Measurements from ENCODE around the gene ASXL1. TPM values are rescaled to one million over a fixed set of nuclear protein-coding genes. Genes with fewer than 3 reads are reported as not detected.

The ASXL1 gene
- total and polyA plus RNA-seq, 10 of the 15 experiments (the other 5 are each of a cell fraction or from before 2014, with no cell fraction given): 11.0 to 87.6 (median 56.8) TPM

DNA sequence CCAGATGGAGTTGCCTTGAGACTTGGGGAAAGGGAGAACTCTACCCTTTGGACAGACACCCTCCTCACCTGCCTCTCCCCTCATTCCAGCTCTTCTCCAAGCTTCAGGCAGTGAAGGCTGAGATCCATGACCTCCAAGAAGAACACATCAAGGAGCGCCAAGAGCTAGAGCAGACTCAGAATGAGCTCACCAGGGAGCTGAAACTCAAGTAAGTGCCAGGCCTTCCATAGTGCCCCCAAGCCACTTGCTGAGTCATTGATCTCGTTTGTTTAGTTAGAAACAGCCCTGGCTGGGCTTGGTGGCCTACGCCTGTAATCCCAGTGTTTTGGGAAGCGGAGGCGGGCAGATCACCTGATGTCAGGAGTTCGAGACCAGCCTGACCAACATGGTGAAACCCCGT lies 41.5 kb upstream of the ASXL1 start:
- no peak for FAIRE-seq
- Histone ChIP-seq H3K27me3 (replicated peaks in 1 of 2; ENCODE audit: control insufficient read depth in 2 of 2, insufficient read depth in 2 of 2, low read length in 1 of 2) (no peaks in the 10 kb centered on the region), H3K27ac (ENCODE audit: control insufficient read depth, insufficient read depth) (no peak overlapping the region), H4K20me1 (ENCODE audit: control insufficient read depth, insufficient read depth) (no peaks in the 10 kb centered on the region), H2AFZ (ENCODE audit: control insufficient read depth, low read depth, low read length) (no peak overlapping the region), H3K79me2 (ENCODE audit: control insufficient read depth, insufficient read depth, low read length) (peaks cover 3% of the 10 kb centered on the region), H3K4me3 (no peak overlapping the region), H3K4me1 (ENCODE audit: control insufficient read depth, insufficient read depth, low read length) (no peaks in the 10 kb centered on the region; the same call in 1 of the 2 replicates), H3K9me3 (replicated peaks; ENCODE audit: control insufficient read depth, insufficient read depth, low read length) (no peaks in the 10 kb centered on the region), H3K4me2 (ENCODE audit: control insufficient read depth, insufficient read depth) (no peak overlapping the region), H3K9ac (ENCODE audit: control insufficient read depth, insufficient read depth, low read length) (no peak overlapping the region), H3K36me3 (ENCODE audit: control insufficient read depth in 2 of 2, insufficient read depth in 2 of 2, low read length in 1 of 2) (peaks cover 7 to 30% of the 10 kb centered on the region in 2 experiments)
- ChIA-PET POLR2A (interaction anchor here (0.8 to 1.1 kb wide), 2 partner anchors 11 to 200 kb away, joined by 4 to 13 read pairs; no protein-coding TSS in a partner anchor), SMC1A (ENCODE audit: uncharacterized antibody, unreplicated experiment) (interaction anchor here (0.9 to 2.5 kb wide), 5 partner anchors 10 to 90 kb away, joined by 3 to 11 read pairs (median 3); no protein-coding TSS in a partner anchor), CTCF (interaction anchor here (1.0 to 1.6 kb wide), 3 partner anchors 8 to 61 kb away, joined by 3 to 4 read pairs (median 4); no protein-coding TSS in a partner anchor), RAD21 (ENCODE audit: unreplicated experiment) (interaction anchor here (1.6 kb wide), 1 partner anchor 31 kb away, joined by 3 read pairs; no protein-coding TSS in a partner anchor)
- intact Hi-C loops (cut with micrococcal nuclease; ENCODE audit: unreplicated experiment) (no loop called here), in situ Hi-C loops (cut with MboI) (no loop called here)
- ATAC-seq: no peak
- TF ChIP-seq BHLHE40 (IDR thresholded peaks at IDR 0.05; ENCODE audit: borderline replicate concordance in 1 of 2, low read depth in 2 of 2, low read length in 1 of 2) (no peak), ZBED1 (IDR thresholded peaks at IDR 0.05; ENCODE audit: borderline replicate concordance) (no peak), BCL11A (IDR thresholded peaks at IDR 0.05; ENCODE audit: low read depth, low read length) (no peak), EGR1 (IDR thresholded peaks at IDR 0.05; ENCODE audit: borderline replicate concordance in 1 of 2, low read depth in 2 of 2, low read length in 2 of 2) (no peak), NFYB (IDR thresholded peaks at IDR 0.05; ENCODE audit: insufficient read depth, low read depth, low read length) (no peak), SMAD5 (IDR thresholded peaks at IDR 0.05; ENCODE audit: low read depth) (no peak), IKZF1 (conservative IDR thresholded peaks at IDR 0.05) (no peak), BMI1 (IDR thresholded peaks at IDR 0.05; ENCODE audit: borderline replicate concordance) (no peak), NR2C1 (IDR thresholded peaks at IDR 0.05) (no peak), TARDBP (IDR thresholded peaks at IDR 0.05; ENCODE audit: borderline replicate concordance) (no peak), PML (IDR thresholded peaks at IDR 0.05; ENCODE audit: low read length) (no peak), ATF7 (IDR thresholded peaks at IDR 0.05; ENCODE audit: low read depth) (no peak), CREM (IDR thresholded peaks at IDR 0.05; ENCODE audit: low read depth) (no peak), YBX1 (IDR thresholded peaks at IDR 0.05) (no peak)
- TF ChIP-seq, protein P1, sequence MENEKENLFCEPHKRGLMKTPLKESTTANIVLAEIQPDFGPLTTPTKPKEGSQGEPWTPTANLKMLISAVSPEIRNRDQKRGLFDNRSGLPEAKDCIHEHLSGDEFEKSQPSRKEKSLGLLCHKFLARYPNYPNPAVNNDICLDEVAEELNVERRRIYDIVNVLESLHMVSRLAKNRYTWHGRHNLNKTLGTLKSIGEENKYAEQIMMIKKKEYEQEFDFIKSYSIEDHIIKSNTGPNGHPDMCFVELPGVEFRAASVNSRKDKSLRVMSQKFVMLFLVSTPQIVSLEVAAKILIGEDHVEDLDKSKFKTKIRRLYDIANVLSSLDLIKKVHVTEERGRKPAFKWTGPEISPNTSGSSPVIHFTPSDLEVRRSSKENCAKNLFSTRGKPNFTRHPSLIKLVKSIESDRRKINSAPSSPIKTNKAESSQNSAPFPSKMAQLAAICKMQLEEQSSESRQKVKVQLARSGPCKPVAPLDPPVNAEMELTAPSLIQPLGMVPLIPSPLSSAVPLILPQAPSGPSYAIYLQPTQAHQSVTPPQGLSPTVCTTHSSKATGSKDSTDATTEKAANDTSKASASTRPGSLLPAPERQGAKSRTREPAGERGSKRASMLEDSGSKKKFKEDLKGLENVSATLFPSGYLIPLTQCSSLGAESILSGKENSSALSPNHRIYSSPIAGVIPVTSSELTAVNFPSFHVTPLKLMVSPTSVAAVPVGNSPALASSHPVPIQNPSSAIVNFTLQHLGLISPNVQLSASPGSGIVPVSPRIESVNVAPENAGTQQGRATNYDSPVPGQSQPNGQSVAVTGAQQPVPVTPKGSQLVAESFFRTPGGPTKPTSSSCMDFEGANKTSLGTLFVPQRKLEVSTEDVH (IDR thresholded peaks at IDR 0.05; ENCODE audit: low read depth, partially characterized antibody): no peak
- TF ChIP-seq, protein P2, sequence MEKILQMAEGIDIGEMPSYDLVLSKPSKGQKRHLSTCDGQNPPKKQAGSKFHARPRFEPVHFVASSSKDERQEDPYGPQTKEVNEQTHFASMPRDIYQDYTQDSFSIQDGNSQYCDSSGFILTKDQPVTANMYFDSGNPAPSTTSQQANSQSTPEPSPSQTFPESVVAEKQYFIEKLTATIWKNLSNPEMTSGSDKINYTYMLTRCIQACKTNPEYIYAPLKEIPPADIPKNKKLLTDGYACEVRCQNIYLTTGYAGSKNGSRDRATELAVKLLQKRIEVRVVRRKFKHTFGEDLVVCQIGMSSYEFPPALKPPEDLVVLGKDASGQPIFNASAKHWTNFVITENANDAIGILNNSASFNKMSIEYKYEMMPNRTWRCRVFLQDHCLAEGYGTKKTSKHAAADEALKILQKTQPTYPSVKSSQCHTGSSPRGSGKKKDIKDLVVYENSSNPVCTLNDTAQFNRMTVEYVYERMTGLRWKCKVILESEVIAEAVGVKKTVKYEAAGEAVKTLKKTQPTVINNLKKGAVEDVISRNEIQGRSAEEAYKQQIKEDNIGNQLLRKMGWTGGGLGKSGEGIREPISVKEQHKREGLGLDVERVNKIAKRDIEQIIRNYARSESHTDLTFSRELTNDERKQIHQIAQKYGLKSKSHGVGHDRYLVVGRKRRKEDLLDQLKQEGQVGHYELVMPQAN (conservative IDR thresholded peaks at IDR 0.05): no peak
- TF ChIP-seq, protein P3, sequence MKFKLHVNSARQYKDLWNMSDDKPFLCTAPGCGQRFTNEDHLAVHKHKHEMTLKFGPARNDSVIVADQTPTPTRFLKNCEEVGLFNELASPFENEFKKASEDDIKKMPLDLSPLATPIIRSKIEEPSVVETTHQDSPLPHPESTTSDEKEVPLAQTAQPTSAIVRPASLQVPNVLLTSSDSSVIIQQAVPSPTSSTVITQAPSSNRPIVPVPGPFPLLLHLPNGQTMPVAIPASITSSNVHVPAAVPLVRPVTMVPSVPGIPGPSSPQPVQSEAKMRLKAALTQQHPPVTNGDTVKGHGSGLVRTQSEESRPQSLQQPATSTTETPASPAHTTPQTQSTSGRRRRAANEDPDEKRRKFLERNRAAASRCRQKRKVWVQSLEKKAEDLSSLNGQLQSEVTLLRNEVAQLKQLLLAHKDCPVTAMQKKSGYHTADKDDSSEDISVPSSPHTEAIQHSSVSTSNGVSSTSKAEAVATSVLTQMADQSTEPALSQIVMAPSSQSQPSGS (IDR thresholded peaks at IDR 0.05; ENCODE audit: low read length): no peak
- DNase-seq (ENCODE audit: low read depth, low spot score): no peak
- no TSS peak for BruUV-seq (replicated peaks)
- WGBS (ENCODE audit: insufficient coverage, insufficient replicate concordance, low lambda C conversion rate, missing lambda C conversion rate): 70% methylated on average over 7 of the region's 7 CpGs
